ENCODE results near the gene ROR1.

DNA sequence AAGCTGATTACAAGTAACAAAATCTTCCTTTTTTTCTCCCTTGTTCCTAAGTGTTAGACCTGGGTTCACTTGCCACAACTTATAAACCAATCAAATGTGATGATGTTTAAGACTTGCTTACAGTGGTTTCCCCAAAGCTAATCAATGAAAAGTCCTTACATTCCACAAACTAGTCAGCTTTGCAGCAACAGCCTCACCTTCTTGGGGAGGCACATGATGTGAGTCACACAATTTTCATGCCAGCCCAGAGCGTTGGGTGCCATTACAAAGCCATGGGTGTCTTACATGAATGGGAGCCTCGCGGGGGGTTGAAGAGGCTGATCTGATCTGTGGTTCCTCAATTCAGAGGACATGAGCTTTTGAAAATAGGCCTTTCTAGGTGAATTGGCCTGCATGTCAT is 338.0 kb downstream of the ROR1 start:
- TF ChIP-seq, protein P1, sequence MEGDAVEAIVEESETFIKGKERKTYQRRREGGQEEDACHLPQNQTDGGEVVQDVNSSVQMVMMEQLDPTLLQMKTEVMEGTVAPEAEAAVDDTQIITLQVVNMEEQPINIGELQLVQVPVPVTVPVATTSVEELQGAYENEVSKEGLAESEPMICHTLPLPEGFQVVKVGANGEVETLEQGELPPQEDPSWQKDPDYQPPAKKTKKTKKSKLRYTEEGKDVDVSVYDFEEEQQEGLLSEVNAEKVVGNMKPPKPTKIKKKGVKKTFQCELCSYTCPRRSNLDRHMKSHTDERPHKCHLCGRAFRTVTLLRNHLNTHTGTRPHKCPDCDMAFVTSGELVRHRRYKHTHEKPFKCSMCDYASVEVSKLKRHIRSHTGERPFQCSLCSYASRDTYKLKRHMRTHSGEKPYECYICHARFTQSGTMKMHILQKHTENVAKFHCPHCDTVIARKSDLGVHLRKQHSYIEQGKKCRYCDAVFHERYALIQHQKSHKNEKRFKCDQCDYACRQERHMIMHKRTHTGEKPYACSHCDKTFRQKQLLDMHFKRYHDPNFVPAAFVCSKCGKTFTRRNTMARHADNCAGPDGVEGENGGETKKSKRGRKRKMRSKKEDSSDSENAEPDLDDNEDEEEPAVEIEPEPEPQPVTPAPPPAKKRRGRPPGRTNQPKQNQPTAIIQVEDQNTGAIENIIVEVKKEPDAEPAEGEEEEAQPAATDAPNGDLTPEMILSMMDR (IDR thresholded peaks at IDR 0.05 in 2 of 3, conservative IDR thresholded peaks at IDR 0.05 in 1 of 3; ENCODE audit: insufficient read depth in 2 of 3, low read depth in 1 of 3, low read length in 3 of 3), result no peak
- no peak for TF ChIP-seq MED1 (CRISPR knock-in tag; IDR thresholded peaks at IDR 0.05; ENCODE audit: borderline replicate concordance)
- no peak for TF ChIP-seq SMARCC2 (IDR thresholded peaks at IDR 0.05; ENCODE audit: low read depth)
- TF ChIP-seq PRMT5 (CRISPR knock-in tag; IDR thresholded peaks at IDR 0.05), result no peak
- TF ChIP-seq BCOR (IDR thresholded peaks at IDR 0.05), result no peak
- no peak for TF ChIP-seq GABPA (tag; conservative IDR thresholded peaks at IDR 0.05; ENCODE audit: low read depth)
- no peak for TF ChIP-seq BRCA1 (IDR thresholded peaks at IDR 0.05)
- TF ChIP-seq BRCA1 (CRISPR knock-in tag; IDR thresholded peaks at IDR 0.05), result no peak
- no peak for TF ChIP-seq GTF3C2 (IDR thresholded peaks at IDR 0.05; ENCODE audit: borderline replicate concordance, extremely low read depth, insufficient read length)
- TF ChIP-seq SMC3 (conservative IDR thresholded peaks at IDR 0.05; ENCODE audit: insufficient read depth, low read depth, low read length), result no peak
- no peak for TF ChIP-seq MEF2A (IDR thresholded peaks at IDR 0.05; ENCODE audit: control insufficient read depth, low read depth, low read length)
